HepG2 (cell line): ENCODE results near the gene GFY.

Source experiments
- ADNP ChIP-seq: sonication (generic); formaldehyde crosslinking; IDR thresholded peaks from 2 replicates; pipeline ENCODE4 v1.4.0; 2020; ENCODE audit warnings: missing genetic modification reagents
- CENPT ChIP-seq: sonication (generic); formaldehyde crosslinking; IDR thresholded peaks from 2 replicates; pipeline ENCODE4 v1.8.0; 2022; ENCODE audit warnings: low read depth, mild to moderate bottlenecking, moderate library complexity, missing genetic modification reagents
- CTCF ChIP-seq: sonication (generic); formaldehyde crosslinking; IDR thresholded peaks from 2 replicates; pipeline ENCODE4 v1.5.0; 2020; ENCODE audit warnings: mild to moderate bottlenecking, missing genetic modification reagents, moderate library complexity
- FLYWCH1 ChIP-seq: sonication (generic); formaldehyde crosslinking; IDR thresholded peaks from 2 replicates; pipeline ENCODE4 v1.8.1; 2023; ENCODE audit warnings: mild to moderate bottlenecking, missing genetic modification reagents
- FOXK2 ChIP-seq: fragments of 450-650 bp; IDR thresholded peaks from 2 replicates; pipeline ENCODE4 v1.6.1; 2016
- POLR2A ChIP-seq, 2 experiments: IDR thresholded peaks; 2 replicates each; pipeline ENCODE4 v1.6.1; 2011; ENCODE audit warnings: low read depth in 2 of 2, low read length in 2 of 2, mild to moderate bottlenecking in 1 of 2, moderate library complexity in 1 of 2; ENCODE audit not compliant: insufficient read depth in 1 of 2
- SRSF4 ChIP-seq: fragments of 200-400 bp; formaldehyde crosslinking; IDR thresholded peaks from one replicate; pipeline ENCODE4 v1.6.1; 2018; ENCODE audit warnings: mild to moderate bottlenecking, low read depth, low read length, moderate library complexity; ENCODE audit not compliant: poor library complexity, severe bottlenecking
- TBP ChIP-seq: sonication (generic); formaldehyde crosslinking; IDR thresholded peaks from 2 replicates; pipeline ENCODE4 v1.5.0; 2020; ENCODE audit warnings: missing genetic modification reagents
- ZNF501 ChIP-seq: sonication (generic); formaldehyde crosslinking; IDR thresholded peaks from 2 replicates; pipeline ENCODE4 v1.5.1; 2020; ENCODE audit warnings: mild to moderate bottlenecking, moderate library complexity, missing genetic modification reagents

- no peak for TF ChIP-seq SRSF4
- no peak for TF ChIP-seq FLYWCH1 (CRISPR knock-in tag)
- no peak for TF ChIP-seq CENPT (CRISPR knock-in tag)
- TF ChIP-seq ADNP (CRISPR knock-in tag): no peak
- no peak for TF ChIP-seq ZNF501 (CRISPR knock-in tag)
- TF ChIP-seq FOXK2: no peak
- no peak for TF ChIP-seq CTCF (CRISPR knock-in tag)
- TF ChIP-seq TBP (CRISPR knock-in tag): no peak
- no peak for TF ChIP-seq POLR2A (IDR thresholded peaks at IDR 0.05; ENCODE audit: insufficient read depth in 1 of 2, low read depth in 2 of 2, low read length in 2 of 2)
Measured at GRCh38 chr19:49413348-49413747, 11.8 kb upstream of the GFY start.
